NB4 (cell line): ENCODE results near the gene TEDC1.

Experiments used
- DNase-seq: peaks from one replicate; pipeline ENCODE4 v3.0.0; 2010; ENCODE audit warnings: low read depth
- H3K4me3 ChIP-seq: one replicate; pipeline ENCODE4 v1.5.1; 2011; ENCODE audit warnings: mild to moderate bottlenecking, low read depth, low read length, moderate library complexity
- CTCF ChIP-seq: IDR thresholded peaks from one replicate; pipeline ENCODE4 v1.5.1; 2012; ENCODE audit warnings: low read depth, low read length
- MAX ChIP-seq: IDR thresholded peaks from 2 replicates; pipeline ENCODE4 v1.6.1; 2011; ENCODE audit warnings: low read depth, low read length
- MYC ChIP-seq: IDR thresholded peaks from 2 replicates; pipeline ENCODE4 v1.6.1; 2011; ENCODE audit warnings: low read depth, low read length
- POLR2A ChIP-seq: IDR thresholded peaks from 2 replicates; pipeline ENCODE4 v1.6.1; 2011; ENCODE audit warnings: mild to moderate bottlenecking; ENCODE audit not compliant: insufficient read length; ENCODE audit errors: extremely low read depth

TEDC1 gene

GRCh38 chr14:105480807-105481801, 9.9 kb upstream of the TEDC1 start:
- TF ChIP-seq CTCF (peak; percentile 90), MYC (peak; percentile 92), MAX (peak; percentile 73), POLR2A (no peak)
- no peak overlapping the region for H3K4me3 ChIP-seq
- DNase-seq: peak; percentile 84

DNA sequence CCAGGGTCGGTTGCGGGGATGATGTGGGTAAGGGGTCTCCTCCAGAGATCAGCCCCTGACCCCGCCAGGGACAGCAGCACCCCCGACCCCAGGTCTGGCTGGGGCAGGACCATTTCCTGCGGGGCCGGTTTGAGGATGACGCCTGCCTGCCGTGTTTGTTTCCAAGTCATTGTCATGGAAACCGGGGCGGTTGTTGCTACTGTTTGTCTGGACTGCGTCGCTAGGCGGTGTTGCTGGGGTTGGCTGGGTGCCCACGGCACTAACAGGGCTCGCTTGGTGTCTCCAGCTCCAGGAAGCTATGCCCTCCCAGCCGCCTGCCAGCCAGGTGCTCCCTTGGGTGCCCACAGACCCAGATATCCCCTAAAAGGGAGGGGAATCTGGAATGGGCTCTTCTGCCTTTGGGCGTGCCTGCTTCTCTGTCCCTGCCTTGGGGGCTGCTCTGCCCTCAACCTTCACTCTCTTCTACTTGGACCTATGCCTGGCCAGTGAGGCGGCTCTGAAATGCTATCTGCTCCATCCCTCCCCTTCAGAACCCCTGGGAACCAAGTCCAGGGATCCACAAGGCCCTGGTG, 9.1 kb upstream of the TEDC1 start:
- DNase-seq: peak; percentile 83
- H3K4me3 ChIP-seq: no peak overlapping the region
- TF ChIP-seq MYC (no peak), CTCF (no peak), POLR2A (no peak), MAX (no peak)

- H3K4me3 ChIP-seq: no peak overlapping the region
- no peak for DNase-seq
- TF ChIP-seq CTCF (no peak), POLR2A (no peak), MAX (no peak), MYC (no peak)
Measured at GRCh38 chr14:105482486-105483110, 8.4 kb upstream of the TEDC1 start.

DNA sequence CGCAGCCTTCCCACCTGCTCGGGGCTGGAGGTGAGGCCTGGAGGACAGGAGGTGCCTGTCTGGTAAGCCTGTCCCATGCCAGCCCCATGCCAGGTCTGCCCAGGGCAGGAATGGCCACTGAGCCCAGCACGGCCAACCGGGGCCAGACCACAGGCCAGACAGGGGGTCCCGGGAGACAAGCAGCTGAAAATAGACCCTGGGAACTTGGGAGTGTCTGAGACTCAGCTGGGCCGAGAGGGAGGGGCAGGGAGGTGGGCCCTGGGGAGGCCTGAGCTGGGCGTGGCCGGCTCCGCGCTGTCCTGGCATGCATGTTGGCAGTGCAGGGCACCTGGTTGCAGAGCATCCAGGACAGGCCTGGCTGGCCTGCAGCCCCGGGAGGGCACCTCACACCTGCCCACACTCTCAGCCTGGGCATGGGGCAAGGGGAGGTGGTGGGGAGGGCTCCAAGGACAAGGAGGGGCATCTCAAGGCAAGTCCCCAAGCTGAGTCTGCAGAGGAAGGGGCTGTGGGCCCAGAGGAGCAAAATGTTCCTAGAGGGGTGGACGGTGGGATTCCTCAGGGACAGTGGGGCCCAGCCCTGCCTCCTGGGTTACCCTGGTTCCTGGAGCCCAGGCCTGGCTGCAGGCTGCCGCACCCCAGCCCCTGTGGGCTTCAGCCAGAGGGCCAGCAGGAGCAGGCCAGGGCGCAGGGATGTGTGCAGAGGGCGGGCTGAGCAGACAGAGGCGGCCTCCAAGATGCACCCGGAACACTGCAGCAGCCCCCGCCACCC, 7.6 kb upstream of the TEDC1 start:
- DNase-seq: no peak
- TF ChIP-seq MAX (no peak), CTCF (no peak), POLR2A (no peak), MYC (no peak)
- no peak overlapping the region for H3K4me3 ChIP-seq
